ENCODE measurements around the gene EEF1G.
"Not testable (repeated sequence)": the region's sequence is repeated elsewhere in the genome, so short reads cannot be mapped to it uniquely, and the experiment has no call there.

The EEF1G gene

DNA sequence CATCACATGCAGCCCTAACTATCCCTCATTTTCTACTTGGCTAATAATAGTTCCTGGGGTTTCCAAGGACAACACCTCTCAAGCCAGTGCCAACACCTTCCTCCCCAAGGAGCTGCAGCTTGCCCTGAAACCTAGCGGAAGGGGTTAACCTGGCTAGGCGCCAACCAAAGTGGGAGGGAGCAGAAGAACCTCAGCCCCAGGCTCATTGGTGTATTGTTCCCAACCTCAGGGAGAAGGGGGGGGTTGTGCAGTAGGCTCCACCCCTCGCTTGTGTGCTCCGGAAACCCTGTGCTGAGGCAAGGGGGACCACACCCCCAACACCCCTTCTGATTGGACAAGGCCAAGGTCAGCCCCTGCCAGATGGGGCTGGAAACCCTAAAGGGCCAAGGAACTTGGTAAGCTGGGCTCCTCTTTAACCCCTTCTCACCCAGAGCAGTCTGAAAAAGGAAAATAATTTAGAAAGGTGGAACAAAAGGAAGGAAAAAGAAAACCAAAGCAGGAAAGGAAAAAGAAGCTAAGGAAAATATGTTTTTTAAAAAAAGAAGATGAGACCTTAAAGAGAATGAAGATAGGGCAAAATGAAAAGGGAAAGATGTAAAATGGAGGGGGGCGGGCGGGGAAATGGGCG lies 25.5 kb upstream of the EEF1G start:
- H3K9ac ChIP-seq (ENCODE audit: low read depth, low read length): peak overlapping the region; percentile 96; the same call in 1 of the 2 replicates
- peaks cover 23% of the 10 kb centered on the region; the same call in 1 of the 2 replicates for H3K36me3 ChIP-seq (ENCODE audit: insufficient read depth, low read length)
- peaks cover 11% of the 10 kb centered on the region for H3K4me1 ChIP-seq (ENCODE audit: insufficient read depth, low read length)
- no peaks in the 10 kb centered on the region for H3K9me3 ChIP-seq (ENCODE audit: control insufficient read depth, insufficient read depth, low read length)

DNA sequence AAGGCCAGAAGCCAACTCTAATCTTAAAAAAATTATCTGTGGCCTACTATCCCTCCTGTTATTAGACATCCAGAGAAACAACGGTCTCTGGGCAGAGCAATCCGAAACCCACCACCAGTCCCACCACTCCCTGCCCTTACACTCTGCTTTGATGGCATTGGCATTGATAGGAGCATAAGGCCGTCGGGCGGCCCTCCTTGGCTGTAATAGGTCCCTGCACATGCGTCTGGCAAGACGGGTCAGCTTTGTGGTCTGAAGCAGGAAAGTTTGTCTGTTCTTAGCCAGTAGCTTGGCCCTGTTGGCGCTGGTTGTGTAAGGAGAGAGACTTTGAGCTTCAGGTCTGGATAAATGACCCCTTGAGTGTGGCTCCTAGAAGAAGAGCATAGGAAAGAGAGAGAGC lies 21.4 kb upstream of the EEF1G start:
- Histone ChIP-seq H3K4me1 (ENCODE audit: insufficient read depth, low read length) (peaks cover 16% of the 10 kb centered on the region), H3K9me3 (ENCODE audit: control insufficient read depth, insufficient read depth, low read length) (no peaks in the 10 kb centered on the region), H3K9ac (ENCODE audit: low read depth, low read length) (no peak overlapping the region), H3K36me3 (ENCODE audit: insufficient read depth, low read length) (peaks cover 23% of the 10 kb centered on the region; the same call in 1 of the 2 replicates)

DNA sequence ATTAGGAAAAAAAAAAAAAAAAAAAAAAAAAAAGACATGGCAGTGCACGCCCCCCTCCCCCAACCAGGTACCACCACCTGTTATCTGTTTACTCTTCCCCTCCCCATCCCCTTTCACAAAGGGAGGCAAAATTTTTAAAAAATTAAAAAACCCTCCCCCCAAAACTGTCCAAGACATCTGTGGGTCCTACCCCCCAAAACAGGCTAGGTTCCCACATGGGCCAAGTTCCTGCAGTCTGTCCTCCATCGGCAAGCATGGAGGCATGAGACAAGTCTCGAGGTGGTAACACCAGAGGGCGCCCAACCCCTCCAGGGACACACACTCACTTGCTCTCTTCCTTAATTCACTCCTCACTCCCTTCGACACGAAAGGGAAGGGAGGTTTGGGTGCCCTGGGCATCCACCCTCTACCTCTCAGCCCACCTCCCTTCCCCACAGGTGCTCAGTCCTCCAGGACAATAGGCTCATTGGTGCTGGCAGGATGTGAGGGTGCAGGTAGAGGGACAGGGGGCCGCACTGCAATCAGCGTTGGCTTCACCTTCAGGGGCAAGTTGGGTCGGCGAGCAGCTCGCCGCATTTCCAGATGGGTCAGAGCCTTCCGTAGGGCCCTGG lies 19.8 kb upstream of the EEF1G start:
- peaks cover 20% of the 10 kb centered on the region; the same call in 1 of the 2 replicates for H3K36me3 ChIP-seq (ENCODE audit: insufficient read depth, low read length)
- 0 out of 2 replicates have a peak, but pooled peaks cover 5% of the 10 kb centered on the region for H3K4me1 ChIP-seq (ENCODE audit: insufficient read depth, low read length)
- H3K9ac ChIP-seq (ENCODE audit: low read depth, low read length): no peak overlapping the region
- no peaks in the 10 kb centered on the region for H3K9me3 ChIP-seq (ENCODE audit: control insufficient read depth, insufficient read depth, low read length)

DNA sequence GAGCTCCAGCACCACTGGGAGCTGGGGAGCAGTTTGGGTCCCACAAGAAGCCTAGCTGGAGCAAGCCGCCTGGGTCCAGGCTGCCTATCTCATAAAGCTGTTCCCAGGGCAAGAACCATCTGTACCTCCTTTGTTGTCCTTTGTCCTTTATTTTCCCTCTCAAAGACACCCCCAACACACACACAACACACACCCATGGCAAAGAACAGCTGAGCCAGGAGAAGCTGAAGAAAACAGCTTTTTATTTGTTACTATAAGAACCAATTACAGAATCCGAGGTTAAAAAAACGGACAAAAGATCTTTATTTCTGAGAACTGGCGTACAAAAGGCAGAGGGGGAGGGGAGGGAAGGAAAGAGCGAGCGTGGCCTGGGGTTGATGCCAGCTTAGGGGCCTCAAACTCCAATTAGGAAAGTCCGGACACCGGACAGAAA lies 19.3 kb upstream of the EEF1G start:
- Histone ChIP-seq H3K9ac (ENCODE audit: low read depth, low read length) (no peak overlapping the region), H3K36me3 (ENCODE audit: insufficient read depth, low read length) (peaks cover 15% of the 10 kb centered on the region; the same call in 1 of the 2 replicates), H3K9me3 (ENCODE audit: control insufficient read depth, insufficient read depth, low read length) (no peaks in the 10 kb centered on the region), H3K4me1 (ENCODE audit: insufficient read depth, low read length) (0 out of 2 replicates have a peak, but pooled peaks cover 5% of the 10 kb centered on the region)

DNA sequence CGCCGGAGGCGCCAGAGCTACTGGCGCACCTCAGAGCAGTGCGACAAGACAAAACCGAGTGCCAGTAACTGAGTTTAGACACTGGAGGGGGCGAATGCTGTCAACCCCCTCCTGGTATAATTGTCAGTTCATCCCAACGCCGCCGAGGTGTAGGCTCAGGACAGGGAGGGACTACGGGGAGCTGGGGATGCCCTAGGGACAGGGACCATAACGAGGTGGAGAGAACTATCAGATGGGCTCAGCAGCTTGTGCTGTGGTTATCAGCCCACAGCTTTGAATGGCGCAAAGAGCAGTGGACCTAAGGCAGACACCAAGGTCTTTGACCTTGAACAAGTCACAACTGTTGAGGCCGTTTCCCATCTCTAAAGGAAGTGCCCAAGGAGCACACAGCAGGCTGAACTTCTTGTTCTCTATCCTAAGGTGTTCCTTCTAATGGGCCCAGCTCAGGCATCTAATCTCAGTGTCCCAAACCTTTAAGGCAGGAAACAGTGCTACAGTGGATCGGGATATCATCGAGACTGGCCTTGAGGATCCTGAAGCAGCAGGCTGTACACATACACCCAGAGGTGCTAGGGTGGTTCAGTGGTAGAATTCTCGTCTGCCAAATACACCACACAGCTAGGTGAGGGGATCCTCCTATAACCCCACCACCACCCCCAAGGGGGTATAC lies 18.6 kb upstream of the EEF1G start:
- 0 out of 2 replicates have a peak, but pooled peaks cover 5% of the 10 kb centered on the region for H3K4me1 ChIP-seq (ENCODE audit: insufficient read depth, low read length)
- H3K9me3 ChIP-seq (ENCODE audit: control insufficient read depth, insufficient read depth, low read length): no peaks in the 10 kb centered on the region
- H3K9ac ChIP-seq (ENCODE audit: low read depth, low read length): peak overlapping the region; percentile 72
- peaks cover 8% of the 10 kb centered on the region; the same call in 1 of the 2 replicates for H3K36me3 ChIP-seq (ENCODE audit: insufficient read depth, low read length)

DNA sequence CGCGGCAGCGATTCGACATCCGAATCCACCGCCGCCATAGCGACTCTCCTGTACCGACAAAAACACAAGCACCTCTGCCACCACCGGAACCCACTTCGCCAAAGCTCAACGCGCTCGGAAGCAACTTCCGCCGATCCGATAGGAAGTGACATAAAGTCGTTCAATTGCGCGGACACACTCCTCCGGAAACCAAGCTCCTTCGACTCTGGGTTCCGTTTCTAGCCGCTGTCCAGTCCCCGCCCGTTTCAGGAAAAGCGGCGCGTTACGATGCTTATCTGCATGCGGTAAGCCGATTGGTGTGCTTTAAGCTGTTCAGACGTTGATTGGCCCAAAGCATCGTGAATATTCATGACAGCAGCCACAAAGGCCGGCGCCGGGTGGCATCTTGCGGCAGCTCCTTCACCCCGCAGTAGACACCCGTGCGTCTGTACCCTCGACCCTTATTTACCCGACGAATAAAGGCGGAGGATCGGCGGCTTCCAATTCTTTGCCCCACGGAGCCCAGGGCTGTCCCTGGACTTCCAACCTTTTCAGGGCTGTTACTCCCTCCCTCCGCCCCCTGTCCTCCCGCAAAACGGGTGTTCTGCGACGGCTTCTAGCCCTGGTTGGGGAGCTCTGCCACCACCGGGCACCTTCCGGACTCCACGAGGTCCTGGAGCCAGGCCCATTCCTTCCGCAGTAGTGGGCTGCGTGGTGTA lies 17.9 kb upstream of the EEF1G start, which contains the start of gene TUT1:
TSS of gene TUT1 (minus strand) at position 76 of the 698 bp plus-strand sequence. CDS start at position 38, 38 bp downstream.
- Histone ChIP-seq H3K4me1 (ENCODE audit: insufficient read depth, low read length) (0 out of 2 replicates have a peak, but pooled peaks cover 5% of the 10 kb centered on the region), H3K9ac (ENCODE audit: low read depth, low read length) (peak within 1 kb of the TSS; percentile 76), H3K36me3 (ENCODE audit: insufficient read depth, low read length) (peaks cover 8% of the 10 kb centered on the region; the same call in 1 of the 2 replicates), H3K9me3 (ENCODE audit: control insufficient read depth, insufficient read depth, low read length) (no peaks in the 10 kb centered on the region)

DNA sequence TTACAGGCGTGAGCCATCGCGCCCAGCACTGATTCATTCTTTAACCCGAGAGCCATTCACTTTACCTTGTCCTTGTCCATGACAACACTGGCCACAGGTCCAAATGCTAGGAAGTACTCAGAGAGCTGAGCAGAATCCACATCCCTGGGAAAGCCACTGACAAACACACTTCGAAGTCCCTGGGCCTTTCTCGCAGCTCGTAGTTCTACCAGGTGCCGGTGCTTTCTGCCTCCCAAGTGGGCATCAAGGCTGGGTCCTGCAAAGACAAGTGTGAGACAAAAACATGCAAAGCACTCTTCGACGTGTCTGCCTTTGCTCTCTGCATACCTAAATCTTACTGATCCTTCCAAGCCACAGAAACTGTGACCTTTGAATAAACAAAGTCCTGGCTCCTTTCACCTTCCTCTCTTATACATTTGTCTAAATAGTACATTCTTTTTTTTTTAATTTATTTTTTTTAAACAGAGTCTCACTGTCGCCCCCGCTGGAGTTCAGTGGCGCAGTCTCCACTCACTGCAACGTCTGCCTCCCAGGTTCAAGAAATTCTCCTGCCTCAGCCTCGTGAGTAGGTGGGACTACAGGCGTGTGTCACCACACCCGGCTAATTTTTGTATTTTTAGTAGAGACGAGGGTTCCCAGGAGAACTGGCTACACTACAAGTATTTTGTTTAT lies 15.4 kb upstream of the EEF1G start:
- 0 out of 2 replicates have a peak, but pooled peaks cover 5% of the 10 kb centered on the region for H3K4me1 ChIP-seq (ENCODE audit: insufficient read depth, low read length)
- no peaks in the 10 kb centered on the region for H3K9me3 ChIP-seq (ENCODE audit: control insufficient read depth, insufficient read depth, low read length)
- H3K36me3 ChIP-seq (ENCODE audit: insufficient read depth, low read length): peaks cover 4% of the 10 kb centered on the region
- H3K9ac ChIP-seq (ENCODE audit: low read depth, low read length): no peak overlapping the region

DNA sequence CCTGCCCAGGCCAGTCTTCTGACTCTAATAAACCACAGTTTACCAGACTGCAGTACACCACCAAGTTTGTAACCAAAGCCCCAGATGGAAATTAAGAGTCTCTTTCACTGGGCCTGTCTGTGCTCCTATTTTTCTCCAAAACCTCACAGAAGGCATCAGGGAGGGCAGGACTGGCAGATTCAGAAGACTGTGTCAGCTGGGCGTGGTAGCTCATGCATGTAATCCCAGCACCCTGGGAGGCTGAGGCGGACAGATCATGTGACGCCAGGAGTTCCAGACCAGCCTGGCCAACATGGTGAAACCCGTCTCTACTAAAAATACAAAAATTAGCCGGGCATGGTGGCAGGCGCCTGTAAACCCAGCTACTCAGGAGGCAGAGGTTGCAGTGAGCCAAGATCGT lies 11.7 kb upstream of the EEF1G start:
- H3K4me1 ChIP-seq (ENCODE audit: insufficient read depth, low read length); H3K9me3 ChIP-seq (ENCODE audit: control insufficient read depth, insufficient read depth, low read length); H3K9ac ChIP-seq (ENCODE audit: low read depth, low read length); H3K36me3 ChIP-seq (ENCODE audit: insufficient read depth, low read length): not testable (repeated sequence)

DNA sequence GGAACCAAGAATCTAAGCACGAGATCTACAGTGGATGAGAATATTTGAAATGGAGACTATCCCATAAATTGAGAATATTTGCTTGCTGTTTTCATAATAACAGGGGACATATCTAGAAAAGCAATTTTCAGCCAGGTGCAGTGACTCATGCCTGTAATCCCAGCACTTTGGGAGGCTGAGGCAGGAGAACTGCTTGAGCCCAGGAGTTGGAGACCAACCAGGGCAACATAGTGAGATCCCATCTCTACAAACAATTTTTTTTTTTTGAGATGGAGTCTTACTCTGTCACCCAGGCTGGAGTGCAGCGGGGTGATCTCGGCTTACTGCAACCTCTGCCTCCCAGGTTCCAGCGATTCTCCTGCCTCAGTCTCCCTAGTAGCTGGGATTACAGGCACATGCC lies 8.0 kb upstream of the EEF1G start:
- not testable (repeated sequence) for H3K4me1 ChIP-seq (ENCODE audit: insufficient read depth, low read length); H3K9me3 ChIP-seq (ENCODE audit: control insufficient read depth, insufficient read depth, low read length); H3K9ac ChIP-seq (ENCODE audit: low read depth, low read length)
- peaks cover 10% of the 10 kb centered on the region for H3K36me3 ChIP-seq (ENCODE audit: insufficient read depth, low read length)

DNA sequence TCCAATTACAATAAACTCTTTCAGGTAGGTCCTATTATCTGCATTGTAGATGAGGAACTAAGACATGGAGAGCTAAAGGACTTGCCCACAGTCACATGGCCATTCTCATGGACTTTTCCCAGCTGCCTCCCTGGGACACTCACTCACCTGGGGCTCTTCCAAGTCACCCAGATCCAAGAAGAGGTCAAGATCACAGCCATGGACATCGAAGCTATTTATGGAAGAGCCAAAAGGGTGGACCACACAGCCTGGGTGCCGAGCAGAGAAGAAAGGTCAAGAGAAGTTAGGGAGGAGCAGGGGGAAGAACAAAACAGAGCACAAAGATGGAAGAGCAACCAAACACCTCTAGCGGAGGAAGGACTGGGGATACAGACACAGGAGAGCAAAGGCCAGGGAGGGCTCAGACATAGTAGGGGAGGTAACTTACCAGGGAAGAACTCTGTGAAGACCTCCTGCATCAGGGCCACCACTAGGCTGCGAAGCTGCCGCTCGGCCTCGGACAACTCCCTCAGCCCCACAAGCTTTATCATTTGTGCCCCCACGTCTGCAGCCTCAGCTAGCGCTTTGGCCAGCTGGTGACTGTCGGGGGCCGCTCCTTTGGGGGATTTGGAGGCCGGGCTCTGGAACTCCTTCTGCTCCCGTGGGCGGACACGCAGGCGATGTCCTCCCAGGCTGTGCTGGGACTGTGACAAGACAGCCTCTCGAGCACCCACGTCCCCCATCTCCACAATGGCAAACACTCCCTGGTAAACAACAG lies 7.4 kb upstream of the EEF1G start:
- H3K4me1 ChIP-seq (ENCODE audit: insufficient read depth, low read length): no peaks in the 10 kb centered on the region
- H3K36me3 ChIP-seq (ENCODE audit: insufficient read depth, low read length): peaks cover 10% of the 10 kb centered on the region
- H3K9ac ChIP-seq (ENCODE audit: low read depth, low read length): no peak overlapping the region
- no peaks in the 10 kb centered on the region for H3K9me3 ChIP-seq (ENCODE audit: control insufficient read depth, insufficient read depth, low read length)

DNA sequence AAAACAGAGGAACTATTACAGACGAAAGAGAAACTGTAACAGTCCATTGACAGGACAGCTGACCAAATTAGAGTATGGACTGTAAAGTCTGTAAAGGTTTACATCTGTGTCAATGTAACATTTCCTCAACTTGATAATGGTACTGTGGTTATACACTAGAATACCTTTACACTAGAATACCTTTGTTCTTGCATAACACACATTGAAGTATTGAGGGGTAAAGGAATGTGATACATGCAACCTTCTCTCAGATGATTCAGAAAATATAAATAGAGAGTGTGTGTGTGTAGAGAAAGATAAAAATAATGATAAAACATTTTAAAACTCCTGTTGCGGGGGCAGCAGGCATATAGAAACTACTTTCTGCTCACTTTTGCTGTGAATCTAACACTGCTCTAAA lies 5.6 kb upstream of the EEF1G start:
- peaks cover 5% of the 10 kb centered on the region; the same call in 1 of the 2 replicates for H3K4me1 ChIP-seq (ENCODE audit: insufficient read depth, low read length)
- H3K9ac ChIP-seq (ENCODE audit: low read depth, low read length): no peak overlapping the region
- no peaks in the 10 kb centered on the region for H3K9me3 ChIP-seq (ENCODE audit: control insufficient read depth, insufficient read depth, low read length)
- H3K36me3 ChIP-seq (ENCODE audit: insufficient read depth, low read length): peaks cover 9% of the 10 kb centered on the region; the same call in 1 of the 2 replicates

DNA sequence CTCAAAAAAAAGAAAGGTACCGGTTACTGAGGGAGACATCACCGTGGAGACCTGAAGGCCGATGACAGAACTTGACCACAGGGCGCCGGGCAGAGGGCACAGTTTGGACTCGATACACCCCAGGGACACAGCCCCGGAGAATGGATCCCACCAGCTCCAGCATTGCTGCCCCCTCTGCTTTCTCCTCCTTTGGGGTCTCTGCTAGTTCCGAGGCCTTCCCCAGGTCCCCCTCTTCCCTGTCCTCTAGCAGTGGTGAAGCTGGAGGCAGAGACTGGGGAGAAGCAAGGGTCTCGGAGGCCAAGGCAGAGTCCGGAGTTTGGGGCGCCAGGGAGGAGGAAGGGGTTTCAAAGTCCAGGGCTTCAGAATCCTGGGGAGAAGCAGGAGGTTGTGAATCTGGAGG lies 4.8 kb upstream of the EEF1G start:
- no peaks in the 10 kb centered on the region for H3K9me3 ChIP-seq (ENCODE audit: control insufficient read depth, insufficient read depth, low read length)
- peaks cover 5% of the 10 kb centered on the region; the same call in 1 of the 2 replicates for H3K4me1 ChIP-seq (ENCODE audit: insufficient read depth, low read length)
- no peak overlapping the region for H3K9ac ChIP-seq (ENCODE audit: low read depth, low read length)
- peaks cover 9% of the 10 kb centered on the region; the same call in 1 of the 2 replicates for H3K36me3 ChIP-seq (ENCODE audit: insufficient read depth, low read length)

DNA sequence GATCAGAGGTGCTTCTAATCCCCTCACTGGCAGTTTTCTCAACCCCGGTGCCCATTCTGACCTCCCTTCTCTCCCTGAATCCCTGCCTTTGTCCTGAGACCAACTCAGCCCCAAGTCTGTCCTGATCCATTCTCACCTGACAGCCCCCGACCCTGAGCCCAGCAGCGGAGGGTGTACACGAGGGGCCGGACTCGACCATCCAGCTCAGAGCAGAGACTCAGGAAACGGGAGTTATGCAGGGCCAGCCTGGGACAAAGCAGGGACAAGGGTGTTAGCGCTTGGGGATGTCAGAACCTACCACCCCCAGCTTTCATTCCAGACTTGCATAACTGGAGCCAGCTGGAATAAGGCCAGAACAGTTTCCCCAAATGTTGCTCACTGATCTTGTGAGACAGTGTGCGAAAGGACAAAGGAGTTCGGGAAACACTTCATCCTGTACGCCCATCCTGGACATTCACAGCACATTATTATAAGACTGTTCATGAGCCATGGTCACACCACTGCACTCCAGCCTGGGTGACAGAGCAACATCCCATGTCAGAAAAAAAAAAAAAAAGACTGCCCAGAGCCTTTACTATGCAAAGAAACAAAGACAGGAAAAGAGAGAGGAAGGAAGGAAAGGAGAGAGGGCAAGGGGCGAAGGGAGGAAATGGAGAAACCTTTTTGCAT lies 3.5 kb upstream of the EEF1G start:
- peaks cover 11% of the 10 kb centered on the region for H3K4me1 ChIP-seq (ENCODE audit: insufficient read depth, low read length)
- no peak overlapping the region for H3K9ac ChIP-seq (ENCODE audit: low read depth, low read length)
- H3K36me3 ChIP-seq (ENCODE audit: insufficient read depth, low read length): peaks cover 13% of the 10 kb centered on the region
- H3K9me3 ChIP-seq (ENCODE audit: control insufficient read depth, insufficient read depth, low read length): no peaks in the 10 kb centered on the region

All from ES-I3 (cell line).